Effector memory CD4-positive, alpha-beta T cell (primary cell): ENCODE measurements around the gene WT1.
"Not testable (repeated sequence)": the region's sequence is repeated elsewhere in the genome, so short reads cannot be mapped to it uniquely, and the experiment has no call there.

Source experiments
- DNase-seq, 3 donors: peaks; one replicate each; pipeline ENCODE4 v3.0.0-alpha.2; 2020
- H3K27ac ChIP-seq: 2 replicates; pipeline ENCODE4 v1.7.0; 2013; ENCODE audit warnings: mild to moderate bottlenecking, low read length, moderate library complexity; ENCODE audit not compliant: insufficient read depth, poor library complexity, severe bottlenecking
- H3K27me3 ChIP-seq: replicated peaks from 2 replicates; pipeline ENCODE4 v1.7.0; 2013; ENCODE audit warnings: mild to moderate bottlenecking, low read length; ENCODE audit not compliant: insufficient read depth, control insufficient read depth, poor library complexity, severe bottlenecking
- H3K36me3 ChIP-seq: 2 replicates; pipeline ENCODE4 v1.7.0; 2013; ENCODE audit warnings: mild to moderate bottlenecking, low read length, moderate library complexity; ENCODE audit not compliant: control insufficient read depth, insufficient read depth
- H3K4me1 ChIP-seq: 2 replicates; pipeline ENCODE4 v1.7.0; 2013; ENCODE audit warnings: low read length, mild to moderate bottlenecking; ENCODE audit not compliant: control insufficient read depth, insufficient read depth, poor library complexity, severe bottlenecking
- H3K4me3 ChIP-seq: 2 replicates; pipeline ENCODE4 v1.7.0; 2013; ENCODE audit warnings: low read length, low read depth, mild to moderate bottlenecking; ENCODE audit not compliant: insufficient read depth, poor library complexity, severe bottlenecking
- H3K9me3 ChIP-seq: 2 replicates; pipeline ENCODE4 v1.7.0; 2013; ENCODE audit warnings: mild to moderate bottlenecking, low read length, moderate library complexity; ENCODE audit not compliant: control insufficient read depth
- total RNA-seq, 3 donors: gene quantifications; one replicate each; lab custom pipeline; 2026; lab: John Stamatoyannopoulos, UW

The WT1 gene
- 0 to 0.09 (median 0) reads per million in 3 donors for total RNA-seq

DNA sequence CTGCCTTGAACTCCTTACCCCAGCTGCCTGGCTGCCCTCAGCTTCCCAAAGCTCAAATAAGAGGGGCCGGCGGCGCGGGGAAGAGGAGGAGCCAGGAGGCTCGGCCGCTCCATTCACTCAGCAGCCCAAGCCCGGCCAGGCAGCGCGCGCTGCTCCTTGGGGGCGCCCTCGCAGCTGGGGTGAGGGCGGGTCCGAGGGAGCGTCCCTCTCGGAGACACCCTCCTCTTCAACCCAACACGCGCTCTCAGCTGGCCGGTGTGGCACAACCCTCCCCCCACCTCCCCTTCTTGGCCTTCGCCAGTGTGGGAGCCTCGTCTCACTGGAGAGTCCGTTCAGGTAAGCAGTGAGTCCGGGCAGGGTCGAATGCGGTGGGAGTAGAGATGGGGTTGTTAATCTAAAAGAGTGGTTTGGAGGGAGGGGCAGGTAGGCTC, at the start of gene WT1:
Gene WT1, minus strand, starts transcription at position 29 of the 431 bp plus-strand sequence.
- no peaks in the 10 kb centered on the region for H3K36me3 ChIP-seq
- no peak for DNase-seq
- H3K4me3 ChIP-seq, result no peak within 1 kb of the TSS
- peaks cover 50% of the 10 kb centered on the region for H3K4me1 ChIP-seq
- H3K27ac ChIP-seq, result no peak within 1 kb of the TSS
- no peaks in the 10 kb centered on the region for H3K9me3 ChIP-seq
- H3K27me3 ChIP-seq, result peaks cover 61% of the 10 kb centered on the region

- no peaks in the 10 kb centered on the region for H3K27me3 ChIP-seq
Measured at GRCh38 chr11:32479291-32479690, 44.0 kb upstream of the WT1 start.

DNA sequence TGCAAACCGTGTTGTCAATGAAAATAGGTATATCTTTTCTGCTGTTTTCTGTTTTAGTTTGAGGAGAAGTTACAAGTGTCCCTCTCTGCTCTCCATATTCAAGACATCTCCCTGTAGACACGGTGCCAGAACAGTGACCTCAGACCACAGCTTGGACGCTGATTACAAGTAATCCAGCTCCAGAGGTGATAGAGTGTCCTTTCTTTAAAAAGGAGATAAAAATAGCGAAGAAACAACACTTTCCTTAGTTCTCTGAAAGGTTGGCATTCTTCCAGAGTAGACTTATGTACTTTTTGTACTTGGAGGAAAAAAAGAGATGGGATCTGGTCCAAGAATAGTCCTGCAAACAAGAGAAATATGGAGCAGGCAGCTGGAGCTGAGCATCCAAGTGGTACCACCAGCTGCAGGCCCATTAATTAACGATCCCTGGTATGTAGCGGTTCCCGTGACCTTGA, 43.0 kb upstream of the WT1 start:
- no peak for DNase-seq
- no peaks in the 10 kb centered on the region for H3K9me3 ChIP-seq
- H3K4me1 ChIP-seq, result no peaks in the 10 kb centered on the region

More at GRCh38 chr11:32479291-32479690, 44.0 kb upstream of the WT1 start:
- no peaks in the 10 kb centered on the region for H3K4me1 ChIP-seq
- no peak overlapping the region for H3K27ac ChIP-seq
- no peaks in the 10 kb centered on the region for H3K36me3 ChIP-seq
- no peaks in the 10 kb centered on the region for H3K9me3 ChIP-seq
- no peak overlapping the region for H3K4me3 ChIP-seq
- no peak for DNase-seq

GRCh38 chr11:32473282-32473909, 38.1 kb upstream of the WT1 start:
- Histone ChIP-seq H3K27ac (no peak overlapping the region), H3K36me3 (no peaks in the 10 kb centered on the region), H3K4me3 (no peak overlapping the region), H3K4me1 (no peaks in the 10 kb centered on the region), H3K9me3 (no peaks in the 10 kb centered on the region), H3K27me3 (no peaks in the 10 kb centered on the region)
- DNase-seq, result no peak

More for the DNA sequence above, 43.0 kb upstream of the WT1 start:
- Histone ChIP-seq H3K36me3 (no peaks in the 10 kb centered on the region), H3K4me3 (no peak overlapping the region), H3K27me3 (no peaks in the 10 kb centered on the region), H3K27ac (no peak overlapping the region)

GRCh38 chr11:32472226-32472625, 36.9 kb upstream of the WT1 start:
- Histone ChIP-seq H3K4me3 (no peak overlapping the region), H3K27me3 (no peaks in the 10 kb centered on the region), H3K9me3 (no peaks in the 10 kb centered on the region), H3K27ac (no peak overlapping the region), H3K4me1 (no peaks in the 10 kb centered on the region), H3K36me3 (no peaks in the 10 kb centered on the region)
- no peak for DNase-seq

GRCh38 chr11:32471544-32471943, 36.2 kb upstream of the WT1 start:
- not testable (repeated sequence) for H3K27me3 ChIP-seq, H3K36me3 ChIP-seq, H3K27ac ChIP-seq, H3K4me1 ChIP-seq, H3K4me3 ChIP-seq, H3K9me3 ChIP-seq, DNase-seq

- no peak overlapping the region for H3K4me3 ChIP-seq
- DNase-seq, result no peak
- H3K9me3 ChIP-seq, result no peaks in the 10 kb centered on the region
- H3K36me3 ChIP-seq, result no peaks in the 10 kb centered on the region
- no peaks in the 10 kb centered on the region for H3K27me3 ChIP-seq
- H3K27ac ChIP-seq, result no peak overlapping the region
- no peaks in the 10 kb centered on the region for H3K4me1 ChIP-seq
Measured at GRCh38 chr11:32469791-32470190, 34.5 kb upstream of the WT1 start.

GRCh38 chr11:32466279-32466915, 31.1 kb upstream of the WT1 start:
- H3K36me3 ChIP-seq, result no peaks in the 10 kb centered on the region
- no peaks in the 10 kb centered on the region for H3K27me3 ChIP-seq
- no peaks in the 10 kb centered on the region for H3K9me3 ChIP-seq
- no peak overlapping the region for H3K27ac ChIP-seq
- H3K4me1 ChIP-seq, result no peaks in the 10 kb centered on the region
- DNase-seq, result no peak
- no peak overlapping the region for H3K4me3 ChIP-seq

- Histone ChIP-seq H3K9me3 (no peaks in the 10 kb centered on the region), H3K4me3 (no peak overlapping the region)
Measured at GRCh38 chr11:32464078-32464477, 28.7 kb upstream of the WT1 start.

GRCh38 chr11:32462011-32462690, 26.8 kb upstream of the WT1 start:
- Histone ChIP-seq H3K36me3 (no peaks in the 10 kb centered on the region), H3K27me3 (no peaks in the 10 kb centered on the region), H3K4me3 (no peak overlapping the region), H3K4me1 (no peaks in the 10 kb centered on the region), H3K9me3 (no peaks in the 10 kb centered on the region), H3K27ac (no peak overlapping the region)
- DNase-seq, result no peak

More at GRCh38 chr11:32464078-32464477, 28.7 kb upstream of the WT1 start:
- Histone ChIP-seq H3K36me3 (no peaks in the 10 kb centered on the region), H3K4me1 (no peaks in the 10 kb centered on the region), H3K27ac (no peak overlapping the region), H3K27me3 (no peaks in the 10 kb centered on the region)
- no peak for DNase-seq
